ENCODE results near the gene XRCC6.

DNA sequence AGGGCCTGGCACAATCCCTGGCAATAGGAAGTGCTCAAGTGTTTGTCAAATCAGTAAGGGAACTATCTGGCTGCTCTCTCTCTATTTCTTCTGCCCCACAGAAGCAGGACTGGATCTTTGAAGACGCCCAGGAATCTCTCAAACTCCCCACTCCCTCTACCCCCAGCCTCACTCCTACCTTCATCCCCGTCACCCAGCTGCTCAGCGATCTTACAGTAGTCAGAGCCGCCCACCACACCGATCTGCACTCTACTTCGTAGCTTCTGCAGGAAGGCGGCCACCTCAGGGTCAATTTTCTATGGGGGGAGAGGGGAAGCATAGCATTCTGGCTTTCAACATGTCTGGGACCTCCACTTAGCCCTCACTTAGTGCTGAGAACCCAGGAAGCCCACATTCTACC lies 35.2 kb upstream of the XRCC6 start:
- TF ChIP-seq KLF1 (tag; IDR thresholded peaks at IDR 0.05) (no peak), IRF2 (CRISPR knock-in tag; IDR thresholded peaks at IDR 0.05) (no peak), CBX8 (IDR thresholded peaks at IDR 0.05; ENCODE audit: borderline replicate concordance, extremely low read depth, low read depth, low read length, poor library complexity, severe bottlenecking) (no peak), U2AF1 (optimal IDR thresholded peaks at IDR 0.05; ENCODE audit: low read depth, low read length) (no peak), MEF2A (IDR thresholded peaks at IDR 0.05; ENCODE audit: control insufficient read depth, low read depth, low read length) (no peak), NR1H2 (CRISPR knock-in tag; IDR thresholded peaks at IDR 0.05) (no peak)

All from K562 (cell line).